Measurements from ENCODE around the gene RYR3.
A peak's percentile ranks its signal among the peaks of the same experiment; 100 is the strongest.

Gene RYR3

DNA sequence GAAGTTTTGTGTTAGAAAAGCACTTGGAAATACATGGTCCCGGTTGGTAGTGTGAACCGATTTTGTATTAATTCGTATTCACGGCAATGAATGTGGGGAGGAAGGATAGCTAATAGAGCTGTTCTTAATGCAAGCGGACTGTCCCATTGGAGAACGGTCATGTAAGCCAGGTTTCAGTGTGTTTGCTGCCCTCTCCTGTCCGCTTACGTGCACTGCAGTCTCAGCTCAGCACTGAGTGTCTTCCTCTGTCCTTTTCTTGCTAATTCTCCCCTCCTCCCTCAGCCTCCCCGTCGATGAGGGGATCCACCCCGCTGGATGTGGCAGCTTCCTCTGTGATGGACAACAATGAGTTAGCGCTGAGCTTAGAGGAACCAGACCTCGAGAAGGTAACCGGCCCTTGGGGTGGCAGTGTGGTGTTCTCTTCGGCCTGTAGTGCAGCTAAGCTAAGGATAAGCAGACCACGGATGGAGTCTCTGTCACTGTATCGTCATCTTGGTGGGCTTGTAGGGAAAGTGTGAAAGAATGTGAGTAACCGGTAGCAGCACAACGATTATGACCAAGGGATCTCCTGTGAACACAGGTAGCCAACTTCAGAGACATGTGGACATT, 390.0 kb downstream of the RYR3 start:
- H3K4me3 ChIP-seq (ENCODE audit: low read depth, low read length) = no peak overlapping the region
- peak; percentile 95 for TF ChIP-seq CTCF (IDR thresholded peaks at IDR 0.05; ENCODE audit: insufficient read depth, low read length, missing control alignments)
- DNase-seq (ENCODE audit: low read depth, low spot score) = peak; percentile 23
- CTCF ChIA-PET = interaction anchor here (0.6 to 3.1 kb wide), 38 partner anchors 9 to 676 kb away, joined by 3 to 92 read pairs (median 6); partner anchors contain the start of gene FMN1
- POLR2A ChIA-PET = no interaction called here

GRCh38 chr15:33701304-33701696, 390.5 kb downstream of the RYR3 start:
- CTCF ChIA-PET = interaction anchor here (0.9 to 3.1 kb wide), 29 partner anchors 9 to 676 kb away, joined by 3 to 92 read pairs (median 7); partner anchors contain the start of gene FMN1
- TF ChIP-seq CTCF (IDR thresholded peaks at IDR 0.05; ENCODE audit: insufficient read depth, low read length, missing control alignments) = no peak
- no peak for DNase-seq (ENCODE audit: low read depth, low spot score)

DNA sequence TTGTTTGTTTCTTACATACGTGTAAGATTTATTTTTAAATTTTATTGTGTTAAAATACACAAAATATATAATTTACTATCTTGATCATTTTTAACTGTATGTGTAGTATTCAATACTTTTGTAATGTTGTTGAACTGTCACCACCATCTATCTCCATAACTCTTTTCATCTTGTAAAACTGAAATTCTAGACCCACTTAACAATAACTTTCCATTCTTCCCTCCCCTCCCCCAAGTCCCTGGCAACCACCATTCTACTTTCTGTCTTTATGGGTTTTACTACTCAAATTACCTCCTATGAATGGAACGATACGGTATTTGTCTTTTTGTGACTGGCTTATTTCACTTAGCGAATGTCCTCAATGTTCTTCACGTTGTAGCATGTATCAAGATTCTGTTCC, 395.4 kb downstream of the RYR3 start:
- no peak for TF ChIP-seq CTCF (IDR thresholded peaks at IDR 0.05; ENCODE audit: insufficient read depth, low read length, missing control alignments)
- POLR2A ChIA-PET = no interaction called here
- H3K4me3 ChIP-seq (ENCODE audit: low read depth, low read length) = no peak overlapping the region
- CTCF ChIA-PET = no interaction called here
- no peak for DNase-seq (ENCODE audit: low read depth, low spot score)

More at GRCh38 chr15:33701304-33701696, 390.5 kb downstream of the RYR3 start:
- POLR2A ChIA-PET = no interaction called here
- no peak overlapping the region for H3K4me3 ChIP-seq (ENCODE audit: low read depth, low read length)

GRCh38 chr15:33710748-33711147, 400.0 kb downstream of the RYR3 start:
- H3K4me3 ChIP-seq (ENCODE audit: low read depth, low read length) = no peak overlapping the region
- DNase-seq (ENCODE audit: low read depth, low spot score) = no peak
- ChIA-PET CTCF (interaction anchor here (1.9 kb wide), 1 partner anchor 10 kb away, joined by 9 read pairs; no protein-coding TSS in a partner anchor), POLR2A (no interaction called here)
- no peak for TF ChIP-seq CTCF (IDR thresholded peaks at IDR 0.05; ENCODE audit: insufficient read depth, low read length, missing control alignments)

GRCh38 chr15:33716025-33716424, 405.3 kb downstream of the RYR3 start:
- DNase-seq (ENCODE audit: low read depth, low spot score) = no peak
- no peak overlapping the region for H3K4me3 ChIP-seq (ENCODE audit: low read depth, low read length)
- ChIA-PET POLR2A (no interaction called here), CTCF (interaction anchor here (3.8 kb wide), 1 partner anchor 15 kb away, joined by 21 read pairs; no protein-coding TSS in a partner anchor)
- TF ChIP-seq CTCF (IDR thresholded peaks at IDR 0.05; ENCODE audit: insufficient read depth, low read length, missing control alignments) = no peak

- DNase-seq (ENCODE audit: low read depth, low spot score) = no peak
- TF ChIP-seq CTCF (IDR thresholded peaks at IDR 0.05; ENCODE audit: insufficient read depth, low read length, missing control alignments) = no peak
- POLR2A ChIA-PET = no interaction called here
- H3K4me3 ChIP-seq (ENCODE audit: low read depth, low read length) = no peak overlapping the region
- CTCF ChIA-PET = interaction anchor here (0.8 to 7.1 kb wide), 3 partner anchors 16 to 480 kb away, joined by 3 to 114 read pairs (median 12); no protein-coding TSS in a partner anchor
Measured at GRCh38 chr15:33720952-33721351, 410.2 kb downstream of the RYR3 start.
